K562 (cell line): ENCODE measurements around the gene HEPACAM2. TPM values are rescaled to one million over a fixed set of nuclear protein-coding genes. Genes with fewer than 3 reads are reported as not detected.

ENCODE experiments used
- ATAC-seq: fragments of 200-7000 bp; cut with Tn5 transposase; 3 replicates; pipeline ENCODE4 v1.9.1; 2020; ENCODE audit warnings: moderate library complexity
- BruUV-seq: library from RNA; stranded (reverse); fragments of 400-500 nt; replicated peaks from 2 replicates; lab custom pipeline; 2021; lab: Mats Ljungman, UMichigan
- CTCF ChIA-PET: fragments of 300-600 bp; formaldehyde crosslinking; extraction: SDS; loops from one replicate; lab custom pipeline; 2021; ENCODE audit warnings: low intra/inter-chr PET ratio; lab: Yijun Ruan, JAX
- POLR2A ChIA-PET: fragments of 300-600, 350-650 bp; sonication (Branson Sonifier 250); formaldehyde crosslinking; extraction: SDS; loops from one replicate; lab custom pipeline; 2021; ENCODE audit warnings: antibody characterized with exemption, inconsistent platforms; lab: Yijun Ruan, JAX
- DNase-seq, 4 experiments: peaks; one replicate each; pipeline versions ENCODE4 v3.0.0 to v3.0.0-alpha.2; 2011 to 2018; ENCODE audit warnings: low spot score in 3 of 4, mixed read lengths in 3 of 4; ENCODE audit errors: extremely low read depth in 1 of 4
- FAIRE-seq: peaks from 2 replicates; lab custom pipeline; 2011; peaks lifted over from hg19 to GRCh38; lab: Jason Lieb, UNC
- H2AFZ ChIP-seq: 2 replicates; pipeline ENCODE4 v1.6.0; 2011; ENCODE audit warnings: low read depth, low read length, control low read depth, inconsistent platforms
- H3K27ac ChIP-seq: fragments of 200-600 bp; 3 replicates; pipeline ENCODE4 v1.8.0; 2011; ENCODE audit warnings: low read depth, mild to moderate bottlenecking, control low read depth, inconsistent platforms, low read length, moderate library complexity, mixed read lengths; ENCODE audit errors: extremely low read depth
- H3K27me3 ChIP-seq, 2 experiments: fragments of 300-600 bp in 1 of 2; 2 replicates in 1 of 2; 3 replicates in 1 of 2; pipeline versions ENCODE4 v1.6.0 to v1.8.0; 2011; ENCODE audit warnings: inconsistent platforms in 2 of 2, low read length in 2 of 2, mild to moderate bottlenecking in 1 of 2, mixed read lengths in 1 of 2, moderate library complexity in 1 of 2; ENCODE audit not compliant: control insufficient read depth in 2 of 2, insufficient read depth in 2 of 2
- H3K36me3 ChIP-seq: fragments of 300-600 bp; 3 replicates; pipeline ENCODE4 v1.8.0; 2011; ENCODE audit warnings: mild to moderate bottlenecking, low read length, inconsistent platforms; ENCODE audit not compliant: control insufficient read depth, insufficient read depth
- H3K4me1 ChIP-seq, 2 experiments: fragments of 200-600 bp in 1 of 2; replicated peaks in 1 of 2; 2 replicates in 1 of 2; 3 replicates in 1 of 2; pipeline versions ENCODE4 v1.5.1 to v1.8.0; 2011; ENCODE audit warnings: inconsistent platforms in 2 of 2, low read length in 2 of 2, mild to moderate bottlenecking in 1 of 2, mixed read lengths in 1 of 2, moderate library complexity in 1 of 2; ENCODE audit not compliant: control insufficient read depth in 2 of 2, insufficient read depth in 2 of 2
- H3K4me2 ChIP-seq: 2 replicates; pipeline ENCODE4 v1.6.1; 2011; ENCODE audit warnings: low read length, control low read depth, inconsistent platforms, mixed read lengths; ENCODE audit not compliant: insufficient read depth
- H3K4me3 ChIP-seq: fragments of 200-600 bp; sonication (generic), shearing (Covaris generic); 2 replicates; pipeline ENCODE4 v1.5.1; 2016; ENCODE audit warnings: control low read depth, inconsistent platforms
- H3K79me2 ChIP-seq: fragments of 200-600 bp; 3 replicates; pipeline ENCODE4 v1.8.0; 2011; ENCODE audit warnings: low read length, inconsistent platforms; ENCODE audit not compliant: control insufficient read depth, insufficient read depth
- H3K9ac ChIP-seq, 2 experiments: 2 replicates each; pipeline versions ENCODE4 v1.6.0 to v1.6.1; 2011; ENCODE audit warnings: low read depth in 2 of 2, low read length in 2 of 2, control low read depth in 1 of 2, inconsistent platforms in 1 of 2, mild to moderate bottlenecking in 1 of 2, mixed read lengths in 1 of 2; ENCODE audit not compliant: insufficient read depth in 1 of 2
- H3K9me1 ChIP-seq: one replicate; pipeline ENCODE4 v1.6.0; 2011; ENCODE audit warnings: inconsistent platforms, mild to moderate bottlenecking, low read length, moderate library complexity; ENCODE audit not compliant: control insufficient read depth, insufficient read depth
- H3K9me3 ChIP-seq: replicated peaks from 2 replicates; pipeline ENCODE4 v1.5.1; 2011; ENCODE audit warnings: low read depth, low read length, inconsistent platforms; ENCODE audit not compliant: control insufficient read depth, insufficient read depth
- H4K20me1 ChIP-seq: replicated peaks from 2 replicates; pipeline ENCODE4 v1.6.1; 2011; ENCODE audit warnings: low read length, inconsistent platforms, mixed read lengths; ENCODE audit not compliant: control insufficient read depth, insufficient read depth
- ARNT ChIP-seq, 2 experiments: fragments of 450-650 bp; IDR thresholded peaks; 2 replicates each; pipeline ENCODE4 v1.6.1; 2016; ENCODE audit warnings: mild to moderate bottlenecking in 1 of 2
- EP300 ChIP-seq: IDR thresholded peaks from 2 replicates; pipeline ENCODE4 v1.6.1; 2012; ENCODE audit warnings: low read length, improper control_type of control experiment
- EP400 ChIP-seq: fragments of 450-650 bp; IDR thresholded peaks from 2 replicates; pipeline ENCODE4 v1.6.1; 2017; ENCODE audit warnings: antibody characterized with exemption, mild to moderate bottlenecking, moderate library complexity
- FOS ChIP-seq: IDR thresholded peaks from 3 replicates; pipeline ENCODE4 v1.6.1; 2011; ENCODE audit not compliant: insufficient read length; ENCODE audit errors: extremely low read depth
- GATA2 ChIP-seq: sonication (generic); formaldehyde crosslinking; IDR thresholded peaks from 2 replicates; pipeline ENCODE4 v1.4.0; 2020; ENCODE audit warnings: mild to moderate bottlenecking, missing genetic modification reagents
- KDM1A ChIP-seq, 2 experiments: fragments of 450-650 bp; IDR thresholded peaks; 2 replicates each; pipeline ENCODE4 v1.6.1; 2016; ENCODE audit warnings: mild to moderate bottlenecking in 2 of 2
- KLF16 ChIP-seq: IDR thresholded peaks from 2 replicates; pipeline ENCODE4 v1.6.1; 2016; ENCODE audit warnings: antibody characterized with exemption
- MCM7 ChIP-seq, 2 experiments: fragments of 450-650 bp; IDR thresholded peaks; 2 replicates each; pipeline ENCODE4 v1.6.1; 2016 to 2018
- MTA2 ChIP-seq: fragments of 450-650 bp; IDR thresholded peaks from 2 replicates; pipeline ENCODE4 v1.6.1; 2016; ENCODE audit warnings: low read depth
- NFIC ChIP-seq: fragments of 450-650 bp; IDR thresholded peaks from 2 replicates; pipeline ENCODE4 v1.6.1; 2017; ENCODE audit warnings: mild to moderate bottlenecking, inconsistent platforms
- RBBP5 ChIP-seq: fragments of 200-600 bp; sonication (generic); IDR thresholded peaks from 2 replicates; pipeline ENCODE4 v1.6.1; 2012; ENCODE audit warnings: borderline replicate concordance, mild to moderate bottlenecking, low read length, control low read depth, inconsistent platforms; ENCODE audit not compliant: insufficient read depth, poor library complexity, severe bottlenecking
- SMARCA4 ChIP-seq: fragments of 450-650 bp; IDR thresholded peaks from 2 replicates; pipeline ENCODE4 v1.6.1; 2016
- SMARCB1 ChIP-seq: IDR thresholded peaks from 2 replicates; pipeline ENCODE4 v1.6.1; 2011; ENCODE audit warnings: improper control_type of control experiment, low read depth; ENCODE audit not compliant: insufficient read length
- SMARCE1 ChIP-seq: fragments of 450-650 bp; IDR thresholded peaks from 2 replicates; pipeline ENCODE4 v1.7.1; 2016; ENCODE audit warnings: mild to moderate bottlenecking
- SREBF2 ChIP-seq: sonication (generic); formaldehyde crosslinking; IDR thresholded peaks from 2 replicates; pipeline ENCODE4 v1.4.0; 2020; ENCODE audit warnings: mild to moderate bottlenecking, missing genetic modification reagents
- TCF3 ChIP-seq: sonication (generic); formaldehyde crosslinking; IDR thresholded peaks from 2 replicates; pipeline ENCODE4 v1.4.0; 2020; ENCODE audit warnings: mild to moderate bottlenecking, missing genetic modification reagents
- TEAD4 ChIP-seq, 2 experiments: sonication (generic) in 1 of 2; formaldehyde crosslinking in 1 of 2; IDR thresholded peaks; 2 replicates each; pipeline versions ENCODE4 v1.6.1 to v1.8.0; 2012 to 2022; ENCODE audit warnings: borderline replicate concordance in 1 of 2, inconsistent platforms in 1 of 2, low read length in 1 of 2, mild to moderate bottlenecking in 1 of 2, missing genetic modification reagents in 1 of 2
- TRIM24 ChIP-seq, 2 experiments: fragments of 450-650 bp; IDR thresholded peaks; 2 replicates each; pipeline ENCODE4 v1.6.1; 2016
- ZNF778 ChIP-seq: fragments of 450-650 bp; formaldehyde crosslinking; IDR thresholded peaks from 2 replicates; pipeline ENCODE4 v1.4.0; 2020; ENCODE audit warnings: mild to moderate bottlenecking, moderate library complexity
- WGBS: fragments of 100-300 bp; shearing (Covaris generic); methylation state at CpG from one replicate; pipeline ENCODE4 v1.1.6; 2016; ENCODE audit warnings: low coverage, mixed read lengths; ENCODE audit not compliant: insufficient coverage; ENCODE audit errors: missing lambda C conversion rate; 5-methylcytosine and 5-hydroxymethylcytosine counted together
- in situ Hi-C: fragments of 300-500 bp; cut with MboI; formaldehyde crosslinking; loops from 4 replicates; pipeline ENCODE4 v1.15.0; 2018; ENCODE audit warnings: inconsistent platforms, mixed read lengths
- intact Hi-C: fragments of 100-400 bp; cut with micrococcal nuclease; formaldehyde crosslinking; loops from 2 replicates; pipeline ENCODE4 v1.14.2; 2022
- polyA plus RNA-seq, 8 experiments: library from polyadenylated mRNA; depleted of rRNA in 4 of 8; stranded (reverse) in 5 of 8; unstranded in 3 of 8; fragments of >200 nt; fragmentation: Nextera tagmentation in 2 of 8; fragmentation: Illumina TruSeq in 1 of 8; extraction: Ambion mirVana in 2 of 8; extraction: Trizol in 1 of 8; gene quantifications; 2 replicates each; pipeline versions ENCODE4 v1.2.1 to v1.2.3, GENCODE V29; 2011 to 2014; ENCODE audit warnings: inconsistent platforms in 1 of 8, missing spikeins in 1 of 8
- total RNA-seq, 7 experiments: library from RNA; depleted of rRNA in 6 of 7; stranded (reverse); fragments of >200 nt in 6 of 7; fragmentation: Illumina TruSeq in 2 of 7; extraction: Trizol in 2 of 7; gene quantifications; 2 replicates each; pipeline versions ENCODE4 v1.2.1 to v1.2.3, GENCODE V29; 2011 to 2021; ENCODE audit warnings: low replicate concordance in 1 of 7
- TF ChIP-seq, protein P1 (sequence below): fragments of 200-400 bp; formaldehyde crosslinking; IDR thresholded peaks from 2 replicates; pipeline ENCODE4 v1.6.1; 2017; ENCODE audit warnings: mild to moderate bottlenecking, low read depth, low read length, moderate library complexity
- TF ChIP-seq, protein P2 (sequence below), 2 experiments: IDR thresholded peaks; 2 replicates each; pipeline ENCODE4 v1.6.1; 2012; ENCODE audit warnings: improper control_type of control experiment in 2 of 2, low read depth in 2 of 2, low read length in 2 of 2, borderline replicate concordance in 1 of 2

The HEPACAM2 gene
- total and polyA plus RNA-seq, 9 of the 15 experiments (the other 6 are each of a cell fraction or from before 2014, with no cell fraction given): 2.0 to 6.5 (median 3.9) TPM

DNA sequence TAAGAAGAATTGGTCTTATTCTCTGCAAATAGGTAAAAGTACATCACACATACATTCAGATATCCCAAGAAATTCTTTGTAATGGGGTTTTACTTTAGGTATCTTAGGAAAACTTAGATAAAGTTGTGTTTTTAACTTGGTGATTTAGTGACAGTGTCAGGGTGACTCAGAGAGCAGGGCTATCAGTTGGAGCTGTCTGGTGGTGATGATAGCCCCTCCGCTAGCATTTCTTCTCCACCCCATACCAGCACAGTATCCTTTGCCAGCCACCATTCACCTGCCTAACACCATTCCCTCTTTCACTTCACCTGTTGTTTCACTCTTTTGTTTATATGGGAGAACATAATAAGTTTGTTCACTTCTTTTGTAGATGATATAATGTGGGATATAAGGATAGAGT lies 36.3 kb upstream of the HEPACAM2 start:
- peak; percentile 68 for FAIRE-seq
- POLR2A ChIA-PET: interaction anchor here (0.6 kb wide), 2 partner anchors 29 to 462 kb away, joined by 3 read pairs; no protein-coding TSS in a partner anchor
- peak; percentile 86 for TF ChIP-seq SMARCA4
- TF ChIP-seq SMARCE1: peak; percentile 87
- 0 out of 2 replicates have a peak, but pooled peaks have one; percentile 21 for TF ChIP-seq MTA2
- TF ChIP-seq, protein P1, sequence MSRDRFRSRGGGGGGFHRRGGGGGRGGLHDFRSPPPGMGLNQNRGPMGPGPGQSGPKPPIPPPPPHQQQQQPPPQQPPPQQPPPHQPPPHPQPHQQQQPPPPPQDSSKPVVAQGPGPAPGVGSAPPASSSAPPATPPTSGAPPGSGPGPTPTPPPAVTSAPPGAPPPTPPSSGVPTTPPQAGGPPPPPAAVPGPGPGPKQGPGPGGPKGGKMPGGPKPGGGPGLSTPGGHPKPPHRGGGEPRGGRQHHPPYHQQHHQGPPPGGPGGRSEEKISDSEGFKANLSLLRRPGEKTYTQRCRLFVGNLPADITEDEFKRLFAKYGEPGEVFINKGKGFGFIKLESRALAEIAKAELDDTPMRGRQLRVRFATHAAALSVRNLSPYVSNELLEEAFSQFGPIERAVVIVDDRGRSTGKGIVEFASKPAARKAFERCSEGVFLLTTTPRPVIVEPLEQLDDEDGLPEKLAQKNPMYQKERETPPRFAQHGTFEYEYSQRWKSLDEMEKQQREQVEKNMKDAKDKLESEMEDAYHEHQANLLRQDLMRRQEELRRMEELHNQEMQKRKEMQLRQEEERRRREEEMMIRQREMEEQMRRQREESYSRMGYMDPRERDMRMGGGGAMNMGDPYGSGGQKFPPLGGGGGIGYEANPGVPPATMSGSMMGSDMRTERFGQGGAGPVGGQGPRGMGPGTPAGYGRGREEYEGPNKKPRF: no peak
- no peak for TF ChIP-seq RBBP5
- TF ChIP-seq ZNF778 (CRISPR knock-in tag): no peak
- 0 out of 4 replicates have a peak, but pooled peaks of 1 of the 2 experiments have one; percentile 23 for TF ChIP-seq KDM1A (IDR thresholded peaks at IDR 0.05)
- TF ChIP-seq FOS: peak; percentile 45
- TF ChIP-seq EP300: peak; percentile 42; the same call in 1 of the 2 replicates
- 0 out of 4 replicates have a peak, but pooled peaks of 1 of the 2 experiments have one; percentile 21 for TF ChIP-seq TRIM24 (IDR thresholded peaks at IDR 0.05)
- no peak for TF ChIP-seq EP400
- no peak for TF ChIP-seq SREBF2 (CRISPR knock-in tag)
- 0 out of 2 replicates have a peak, but pooled peaks have one; percentile 18 for TF ChIP-seq NFIC
- TF ChIP-seq SMARCB1: peak; percentile 95
- no peak for TF ChIP-seq MCM7 (IDR thresholded peaks at IDR 0.05)
- no peak for TF ChIP-seq KLF16
- TF ChIP-seq GATA2 (CRISPR knock-in tag): peak; percentile 42; the same call in 1 of the 2 replicates
- TF ChIP-seq, protein P2, sequence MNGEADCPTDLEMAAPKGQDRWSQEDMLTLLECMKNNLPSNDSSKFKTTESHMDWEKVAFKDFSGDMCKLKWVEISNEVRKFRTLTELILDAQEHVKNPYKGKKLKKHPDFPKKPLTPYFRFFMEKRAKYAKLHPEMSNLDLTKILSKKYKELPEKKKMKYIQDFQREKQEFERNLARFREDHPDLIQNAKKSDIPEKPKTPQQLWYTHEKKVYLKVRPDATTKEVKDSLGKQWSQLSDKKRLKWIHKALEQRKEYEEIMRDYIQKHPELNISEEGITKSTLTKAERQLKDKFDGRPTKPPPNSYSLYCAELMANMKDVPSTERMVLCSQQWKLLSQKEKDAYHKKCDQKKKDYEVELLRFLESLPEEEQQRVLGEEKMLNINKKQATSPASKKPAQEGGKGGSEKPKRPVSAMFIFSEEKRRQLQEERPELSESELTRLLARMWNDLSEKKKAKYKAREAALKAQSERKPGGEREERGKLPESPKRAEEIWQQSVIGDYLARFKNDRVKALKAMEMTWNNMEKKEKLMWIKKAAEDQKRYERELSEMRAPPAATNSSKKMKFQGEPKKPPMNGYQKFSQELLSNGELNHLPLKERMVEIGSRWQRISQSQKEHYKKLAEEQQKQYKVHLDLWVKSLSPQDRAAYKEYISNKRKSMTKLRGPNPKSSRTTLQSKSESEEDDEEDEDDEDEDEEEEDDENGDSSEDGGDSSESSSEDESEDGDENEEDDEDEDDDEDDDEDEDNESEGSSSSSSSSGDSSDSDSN (IDR thresholded peaks at IDR 0.05; ENCODE audit: borderline replicate concordance in 1 of 2, low read depth in 2 of 2, low read length in 2 of 2): no peak
- peak; percentile 75 for TF ChIP-seq TEAD4 (IDR thresholded peaks at IDR 0.05; ENCODE audit: low read length)
- TF ChIP-seq TEAD4 (CRISPR knock-in tag; IDR thresholded peaks at IDR 0.05; ENCODE audit: borderline replicate concordance): no peak
- 0 out of 4 replicates have a peak, but pooled peaks of 1 of the 2 experiments have one; percentile 17 for TF ChIP-seq ARNT (IDR thresholded peaks at IDR 0.05)
- TF ChIP-seq TCF3 (CRISPR knock-in tag): peak; percentile 83

More for the DNA sequence above, 36.3 kb upstream of the HEPACAM2 start:
- peak; percentile 24 to 68 (median 44) for DNase-seq
- Histone ChIP-seq H3K9me1 (no peaks in the 10 kb centered on the region), H3K9ac (no peak overlapping the region), H3K79me2 (no peaks in the 10 kb centered on the region), H4K20me1 (no peaks in the 10 kb centered on the region), H2AFZ (no peak overlapping the region), H3K27ac (no peak overlapping the region), H3K4me2 (peak overlapping the region; percentile 9; the same call in 1 of the 2 replicates), H3K27me3 (no peaks in the 10 kb centered on the region), H3K4me3 (no peak overlapping the region), H3K9me3 (no peaks in the 10 kb centered on the region), H3K36me3 (no peaks in the 10 kb centered on the region; the same call in 2 of the 3 replicates), H3K4me1 (peaks cover 0 to 6% of the 10 kb centered on the region in 2 experiments; a peak in 2 of 5 replicates)
- 0% methylated on average over 1 of the region's 1 CpG for WGBS
- no TSS peak for BruUV-seq
- intact Hi-C loops: no loop called here
- ATAC-seq: peak; percentile 97
- CTCF ChIA-PET: no interaction called here
- in situ Hi-C loops: no loop called here
